ENCODE data around the gene ZFAND5.

The ZFAND5 gene

DNA sequence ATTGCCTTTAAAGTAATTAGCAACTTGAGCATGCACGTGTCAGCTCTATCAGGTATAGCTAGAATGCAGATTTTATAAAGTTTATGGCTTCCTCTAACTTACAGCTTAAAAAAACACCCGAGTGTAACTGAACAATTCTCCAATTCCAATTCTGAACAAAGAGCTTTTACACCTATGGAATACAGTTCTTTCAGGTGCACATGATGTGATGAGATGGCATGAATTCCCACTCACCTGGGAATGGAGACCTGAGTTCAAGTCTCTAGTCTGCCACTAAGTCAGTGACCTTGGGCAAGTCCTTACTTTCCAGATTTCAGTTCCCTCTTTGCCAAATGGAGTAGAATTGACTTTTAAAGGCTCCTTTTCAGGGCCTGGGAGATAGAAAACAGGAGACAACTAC, 1.8 kb downstream of the ZFAND5 start:
- DNase-seq (ENCODE audit: low read depth in 2 of 2) = no peak

DNA sequence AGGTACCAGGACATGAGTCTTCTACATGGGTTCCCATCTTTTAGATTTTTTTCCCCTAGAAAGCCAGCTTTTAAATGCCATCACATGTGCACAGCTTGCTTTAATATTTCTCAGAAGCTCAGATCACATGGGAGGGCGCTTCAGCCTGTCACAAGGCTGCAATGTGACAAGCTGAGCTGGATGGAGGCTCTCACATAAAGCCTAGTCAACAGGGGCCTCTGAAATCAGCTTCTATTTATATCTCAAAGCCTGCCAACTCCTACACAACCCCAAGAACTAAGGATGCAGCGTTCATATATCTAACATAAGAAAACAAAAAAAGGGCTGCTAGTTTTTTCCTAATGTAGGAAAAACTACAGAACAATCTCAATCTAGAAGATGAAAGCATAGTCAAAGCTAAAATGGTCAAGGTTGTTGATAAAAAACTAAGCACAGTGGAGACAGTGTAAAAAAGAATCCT, 2.3 kb downstream of the ZFAND5 start:
- peak in 1 of 2 donors; percentile 8 for DNase-seq (ENCODE audit: low read depth in 2 of 2)

DNA sequence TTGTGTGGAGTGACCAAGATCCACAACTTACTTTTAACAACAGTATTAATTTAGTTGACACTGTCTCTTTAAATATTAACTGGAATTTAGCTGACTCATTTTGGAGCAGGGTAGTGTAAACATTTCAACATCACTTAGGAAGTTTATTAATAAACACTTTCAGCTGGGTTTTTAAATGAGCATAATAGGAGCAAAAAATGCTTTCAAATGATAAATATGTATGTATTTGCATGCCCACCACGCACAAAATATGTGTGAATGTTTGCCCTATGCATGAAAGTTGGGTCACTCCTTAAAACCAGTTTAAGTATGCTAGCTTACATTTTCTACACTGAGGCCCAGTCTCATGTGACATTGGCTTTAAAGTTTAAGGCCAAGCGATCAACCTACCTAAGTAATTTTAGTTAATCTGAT, 2.9 kb downstream of the ZFAND5 start:
- DNase-seq (ENCODE audit: low read depth in 2 of 2) = no peak

DNA sequence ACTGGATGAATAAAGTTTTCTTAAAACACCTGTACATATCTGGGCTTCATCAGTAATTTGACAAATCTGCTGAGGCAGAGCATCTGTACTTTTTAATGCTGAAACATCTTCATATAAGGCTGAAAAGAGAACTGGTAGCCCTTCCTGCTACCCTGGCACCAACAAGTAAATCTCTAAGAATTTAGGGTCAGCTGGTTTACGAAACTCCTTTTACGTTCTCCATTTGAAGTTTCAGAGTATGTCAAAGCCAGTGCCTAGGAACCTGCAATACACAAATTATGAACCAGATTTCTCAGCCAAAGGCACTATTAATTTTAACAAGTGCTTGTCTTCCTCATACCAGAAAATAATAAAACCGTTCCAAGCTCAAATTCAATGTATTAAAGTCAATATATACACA, 3.8 kb downstream of the ZFAND5 start:
- DNase-seq (ENCODE audit: low read depth in 2 of 2) = no peak

DNA sequence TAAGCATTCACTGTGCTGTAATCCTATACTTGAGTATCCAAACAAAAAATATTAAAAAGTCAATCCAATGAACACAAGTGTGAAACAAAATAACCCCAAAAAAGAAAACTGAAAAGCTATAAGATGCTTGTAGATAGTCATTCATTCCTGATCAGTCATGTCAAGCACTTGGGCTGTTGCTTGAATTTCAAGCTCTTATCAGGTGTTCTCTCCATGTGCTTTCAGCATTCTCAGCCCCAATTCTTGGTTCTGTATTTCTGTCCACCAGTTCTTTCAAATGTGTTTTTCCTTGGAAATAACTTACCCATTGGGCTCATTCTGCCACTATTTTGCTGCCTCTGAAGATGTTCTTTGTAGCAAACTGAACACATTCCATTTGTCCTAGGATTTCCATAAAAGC, 4.7 kb downstream of the ZFAND5 start:
- DNase-seq (ENCODE audit: low read depth in 2 of 2) = no peak

DNA sequence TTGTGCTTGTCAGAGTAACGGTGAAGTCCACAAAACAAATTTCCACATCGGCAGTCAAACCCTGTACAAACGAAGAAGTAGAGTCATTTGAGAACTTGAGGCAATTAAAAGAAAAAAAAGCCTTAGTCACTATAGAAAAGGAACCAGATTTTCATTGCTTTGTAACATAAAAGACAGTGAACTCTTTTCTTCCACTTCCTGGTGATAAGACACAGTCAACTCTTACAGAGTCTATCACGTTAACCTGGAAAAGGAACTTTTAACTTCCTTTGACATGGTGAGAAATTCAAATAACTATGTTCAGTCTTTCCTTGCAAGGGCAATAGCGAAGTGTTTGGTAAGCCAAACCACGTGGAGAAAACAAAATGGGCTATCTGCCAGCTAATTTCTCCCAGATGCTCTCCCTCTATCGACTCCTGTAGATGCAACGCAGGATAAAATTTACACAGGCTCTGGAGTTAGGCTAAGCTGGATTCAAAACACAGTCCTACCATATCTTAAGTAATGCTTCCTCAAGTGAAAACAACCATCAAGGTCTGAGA, 8.9 kb downstream of the ZFAND5 start:
- DNase-seq (ENCODE audit: low read depth in 2 of 2) = no peak

- no peak for DNase-seq (ENCODE audit: low read depth in 2 of 2)
Observed at GRCh38 chr9:72355153-72355552, 9.9 kb downstream of the ZFAND5 start.

GRCh38 chr9:72354704-72355103, 10.3 kb downstream of the ZFAND5 start:
- DNase-seq (ENCODE audit: low read depth in 2 of 2) = no peak

DNA sequence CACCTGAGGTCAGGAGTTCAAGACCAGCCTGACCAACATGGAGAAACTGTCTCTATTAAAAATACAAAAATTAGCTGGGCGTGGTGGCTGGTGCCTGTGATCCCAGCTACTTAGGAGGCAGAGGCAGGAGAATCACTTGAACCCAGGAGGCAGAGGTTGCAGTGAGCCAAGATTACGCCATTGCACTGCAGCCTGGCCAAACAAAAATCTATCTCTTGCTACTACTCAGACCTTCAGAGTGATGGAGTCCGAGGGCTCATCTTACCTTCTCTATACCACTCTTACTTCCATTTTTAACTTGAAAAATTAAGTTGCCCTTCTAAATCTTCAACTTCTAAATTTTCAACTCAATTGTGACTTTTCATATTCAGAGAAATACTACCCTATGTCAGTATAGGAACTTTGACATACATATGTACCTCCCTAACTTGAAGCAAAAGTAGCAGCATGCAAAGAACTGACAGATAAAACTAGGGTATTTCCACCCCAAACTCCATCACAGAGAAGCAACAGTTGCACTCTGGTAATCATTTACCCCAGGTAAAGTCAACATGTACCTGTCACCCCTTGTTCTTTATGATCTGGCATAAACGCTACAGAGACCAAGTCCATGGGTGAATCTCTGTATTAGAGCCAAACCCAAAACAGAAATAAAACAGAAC, 11.4 kb downstream of the ZFAND5 start:
- DNase-seq (ENCODE audit: low read depth in 2 of 2) = no peak

DNA sequence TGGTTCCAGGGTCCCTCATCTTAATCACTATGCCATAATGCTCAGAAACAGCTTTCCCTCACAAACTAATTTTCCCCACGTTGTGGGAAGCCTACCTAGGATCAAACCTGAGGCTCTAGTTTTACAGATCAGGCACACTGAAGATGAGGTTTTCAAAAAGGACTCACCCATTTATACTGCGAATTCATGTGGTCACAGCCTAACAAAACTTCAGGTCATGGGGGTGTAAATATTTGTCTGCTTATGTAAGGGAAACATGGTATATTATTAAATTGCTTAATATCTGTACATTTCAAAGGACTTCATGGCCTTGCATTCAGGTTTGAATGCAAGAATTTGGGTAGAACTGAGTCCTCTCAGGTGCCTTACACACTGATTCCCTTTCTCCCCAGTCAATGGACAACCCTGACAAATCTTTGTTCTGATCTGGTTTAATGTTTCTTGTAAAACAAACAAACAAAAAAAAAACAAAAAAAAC, 12.1 kb downstream of the ZFAND5 start:
- no peak for DNase-seq (ENCODE audit: low read depth in 2 of 2)

DNA sequence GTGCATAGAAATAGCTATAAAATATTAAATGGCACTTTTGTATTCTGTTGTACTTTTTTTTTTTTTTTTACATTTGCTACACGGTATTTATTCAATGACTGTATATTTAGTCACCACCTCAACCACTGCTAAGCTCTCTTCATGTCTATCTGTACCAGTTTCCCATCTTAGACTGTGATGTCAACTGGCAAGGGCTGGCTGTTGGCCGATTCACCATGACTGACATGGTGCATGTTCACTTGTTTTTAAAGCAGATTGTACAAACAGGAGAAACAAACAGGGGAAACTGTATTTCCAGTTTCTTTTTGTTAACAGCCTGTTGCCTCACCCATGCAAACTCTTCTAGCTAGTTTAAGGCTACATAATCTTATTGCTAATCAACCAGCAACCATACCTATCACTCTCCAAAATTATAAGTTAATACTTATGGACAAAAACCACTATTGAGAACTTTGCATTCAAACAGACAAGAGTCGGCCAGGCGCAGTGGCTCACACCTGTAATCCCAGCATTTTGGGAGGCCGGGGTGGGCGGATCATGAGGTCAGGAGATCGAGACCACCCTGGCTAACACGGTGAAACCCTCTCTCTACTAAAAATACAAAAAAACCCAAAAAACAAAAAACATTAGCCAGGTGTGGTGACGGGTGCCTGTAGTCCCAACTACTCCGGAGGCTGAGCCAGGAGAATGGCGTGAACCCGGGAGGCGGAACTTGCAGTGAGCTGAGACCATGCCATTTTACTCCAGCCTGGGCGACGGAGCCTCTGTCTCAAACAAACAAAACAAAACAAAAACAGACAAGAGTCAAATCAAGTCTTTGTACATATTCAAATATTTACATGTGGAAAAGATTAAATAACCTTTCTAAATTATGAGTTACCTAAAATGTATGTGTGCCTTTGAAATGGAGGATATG, 13.2 kb downstream of the ZFAND5 start:
- DNase-seq (ENCODE audit: low read depth in 2 of 2) = no peak

GRCh38 chr9:72349911-72350310, 15.1 kb downstream of the ZFAND5 start:
- no peak for DNase-seq (ENCODE audit: low read depth in 2 of 2)

- no peak for DNase-seq (ENCODE audit: low read depth in 2 of 2)
Observed at GRCh38 chr9:72349240-72349639, 15.8 kb downstream of the ZFAND5 start.

DNA sequence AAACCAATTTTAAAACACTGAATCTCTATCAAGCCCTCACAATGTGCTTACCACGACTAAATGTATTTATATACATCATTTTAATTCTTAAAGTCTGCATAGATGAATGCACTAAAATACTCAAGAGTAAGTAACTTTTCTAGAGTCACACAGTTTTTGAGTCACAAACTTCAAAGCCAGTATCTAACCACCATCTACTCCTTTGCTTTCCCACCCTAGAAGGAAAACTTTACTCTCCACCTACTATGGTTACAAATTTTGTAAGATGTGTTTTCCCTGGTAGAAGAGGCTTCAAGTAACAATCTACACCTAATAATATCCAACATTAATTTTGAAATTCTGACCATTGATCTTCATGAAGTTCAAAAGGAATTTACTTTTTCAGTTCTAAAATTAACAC, 18.7 kb downstream of the ZFAND5 start:
- no peak for DNase-seq (ENCODE audit: low read depth in 2 of 2)

DNA sequence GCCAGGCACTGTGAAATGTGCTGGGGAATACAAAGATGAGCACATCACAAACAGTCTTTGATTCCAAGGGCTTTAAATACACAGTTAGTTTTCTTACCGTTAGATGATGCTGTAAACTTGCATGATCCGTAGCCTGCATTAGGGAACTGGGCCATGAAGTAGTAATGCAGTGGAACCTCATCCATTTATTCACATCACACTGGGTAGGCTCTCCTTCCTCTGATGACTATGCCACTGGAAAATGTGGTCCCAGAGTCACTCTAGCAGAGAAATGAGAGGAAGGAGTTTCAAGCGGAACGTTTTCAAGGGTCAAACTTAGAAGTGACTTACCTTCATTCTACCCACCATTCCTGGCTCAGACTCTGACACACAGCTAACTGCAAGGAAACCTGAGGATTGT, 26.4 kb downstream of the ZFAND5 start:
- no peak for DNase-seq (ENCODE audit: low read depth in 2 of 2)

DNA sequence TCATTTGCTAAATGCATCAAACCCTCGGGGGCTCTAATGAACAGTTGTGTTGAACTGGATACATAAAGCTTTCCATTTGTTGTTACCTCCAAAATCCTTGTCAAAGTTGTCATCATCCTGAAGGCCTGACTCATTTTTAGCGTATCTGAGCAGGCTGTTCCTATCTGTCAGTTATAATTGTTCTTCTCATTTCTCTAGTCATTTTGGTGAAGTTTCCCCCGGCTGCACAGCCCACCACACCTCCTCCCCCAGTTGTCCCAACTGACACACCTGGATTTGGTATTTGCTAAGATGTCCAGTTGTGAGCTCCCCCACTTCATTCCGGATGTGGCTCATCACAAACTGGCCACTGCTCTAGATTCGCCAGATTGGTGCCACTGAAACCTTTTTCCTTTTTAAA, 27.7 kb downstream of the ZFAND5 start:
- DNase-seq (ENCODE audit: low read depth in 2 of 2) = no peak

- no peak for DNase-seq (ENCODE audit: low read depth in 2 of 2)
Observed at GRCh38 chr9:72334658-72335337, 30.2 kb downstream of the ZFAND5 start.

- no peak for DNase-seq (ENCODE audit: low read depth in 2 of 2)
Observed at GRCh38 chr9:72333709-72334108, 31.3 kb downstream of the ZFAND5 start.

DNA sequence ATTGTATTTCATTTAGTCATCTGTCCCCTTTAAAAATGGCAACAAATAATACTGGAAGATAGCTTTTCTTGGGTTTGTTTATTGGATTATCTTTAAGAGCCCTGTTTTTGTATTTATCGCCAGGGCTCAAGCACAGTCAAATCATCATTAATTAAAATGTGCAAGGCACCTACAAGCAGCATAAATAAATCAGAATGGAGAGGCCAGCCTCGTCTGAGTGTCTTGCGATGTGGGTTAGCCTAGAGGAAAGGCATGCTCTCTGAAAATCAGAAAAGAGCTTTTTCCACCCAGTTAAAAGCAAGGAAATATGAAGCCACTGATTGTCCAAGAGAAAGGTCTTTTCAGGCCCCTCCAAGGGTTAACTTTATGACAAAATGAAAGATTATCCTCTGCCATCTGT, 31.8 kb downstream of the ZFAND5 start:
- no peak for DNase-seq (ENCODE audit: low read depth in 2 of 2)

GRCh38 chr9:72332351-72332750, 32.7 kb downstream of the ZFAND5 start:
- DNase-seq (ENCODE audit: low read depth in 2 of 2) = no peak

DNA sequence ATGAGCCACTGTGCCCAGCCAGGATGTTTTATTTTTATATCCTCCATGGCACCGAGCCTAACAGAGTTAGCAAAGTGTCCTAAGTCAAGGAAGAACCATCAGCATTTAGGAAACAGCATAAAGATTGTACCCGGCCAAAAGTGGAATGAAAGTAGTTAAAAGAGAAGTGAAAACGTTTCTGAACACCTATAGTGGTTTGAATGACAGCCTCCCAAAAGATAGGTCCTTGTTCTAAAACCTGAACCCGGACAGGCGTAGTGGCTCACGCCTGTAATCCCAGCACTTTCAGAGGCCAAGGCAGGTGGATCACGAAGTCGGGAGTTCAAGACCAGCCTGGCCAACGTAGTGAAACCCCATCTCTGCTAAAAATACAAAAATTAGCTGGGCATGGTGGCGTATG, 37.4 kb downstream of the ZFAND5 start:
- no peak for DNase-seq (ENCODE audit: low read depth in 2 of 2)

GRCh38 chr9:72326641-72327040, 38.4 kb downstream of the ZFAND5 start:
- no peak for DNase-seq (ENCODE audit: low read depth in 2 of 2)
